Activated CD4-positive, CD25-positive, alpha-beta regulatory T cell treated with anti-CD3 and anti-CD28 coated beads, Interleukin-2, amount 50 U/mL, for 16 hours (primary cell): ENCODE measurements around the gene KDELR1.

ENCODE experiments used
- DNase-seq: peaks from one replicate; pipeline ENCODE4 v3.0.0-alpha.2; 2020; ENCODE audit warnings: low read depth, low spot score

Gene KDELR1

DNA sequence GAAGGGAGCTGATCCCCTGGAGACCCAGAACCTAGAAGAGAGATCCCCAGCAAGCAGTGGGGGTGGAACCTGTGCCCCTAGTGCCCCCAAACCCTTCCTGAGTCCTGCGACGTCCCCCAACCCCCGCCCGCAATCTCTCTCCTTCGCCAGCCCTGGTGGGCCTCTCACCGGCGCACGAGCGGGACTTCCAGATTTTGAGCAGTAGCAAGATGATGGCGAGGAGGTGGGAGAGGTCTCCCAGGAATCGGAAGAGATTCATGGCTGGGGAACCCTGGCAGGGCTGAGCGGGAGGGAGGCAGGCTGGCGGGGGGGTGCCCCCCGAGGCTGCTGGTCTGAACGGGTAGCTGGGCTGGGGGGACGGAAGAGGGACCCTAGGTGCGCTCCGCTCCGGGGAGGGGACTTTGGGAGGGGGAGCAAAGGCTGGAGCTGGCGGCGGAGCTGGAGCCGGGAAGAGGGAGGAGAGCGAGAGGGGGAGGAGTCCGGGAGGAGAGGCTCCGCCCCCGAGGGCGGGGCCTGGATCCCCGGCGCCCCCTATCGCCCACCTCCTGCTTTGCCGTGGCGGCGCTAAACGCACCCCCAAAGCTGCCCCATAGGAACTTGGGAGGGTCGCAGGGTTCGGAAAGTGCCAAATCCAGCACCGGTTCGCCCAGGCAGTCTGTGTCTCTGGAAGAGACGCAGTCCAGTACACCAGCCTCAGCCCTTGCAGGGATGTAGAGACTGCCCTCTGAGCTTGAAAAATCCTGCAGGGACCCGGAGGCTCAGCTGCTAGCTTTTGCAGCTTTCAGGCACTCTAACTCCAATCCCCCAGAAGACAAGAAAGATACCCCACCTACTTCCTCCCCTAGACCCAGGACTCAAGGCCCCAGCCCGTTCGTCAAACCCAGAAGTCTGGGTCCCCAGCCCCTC lies at the start of gene KDELR1:
KDELR1 (minus strand) TSS at position 452 of the 906 bp plus-strand sequence; CDS start at position 259, 193 bp downstream.
- peak; percentile 38 for DNase-seq

DNA sequence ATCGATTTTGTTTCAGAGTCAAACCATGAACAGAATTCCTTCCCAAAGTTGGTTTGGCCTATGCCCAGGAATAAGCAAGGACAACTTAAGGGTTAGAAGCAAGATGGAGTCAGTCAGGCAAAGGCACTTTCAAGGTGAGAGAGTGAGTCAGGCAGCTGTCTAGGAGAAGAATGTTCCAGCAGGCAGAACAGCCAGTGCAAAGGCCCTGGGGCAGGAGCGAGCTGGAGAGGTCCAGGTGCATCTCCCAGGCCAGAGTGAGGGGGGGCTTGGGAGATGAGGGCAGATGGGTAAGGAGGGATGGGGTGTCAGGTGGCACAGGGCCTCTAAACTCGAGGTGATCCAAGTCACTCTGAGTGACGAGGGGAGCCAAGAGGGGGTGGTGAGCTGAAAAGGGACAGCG lies 45.2 kb upstream of the KDELR1 start:
- DNase-seq = no peak

DNA sequence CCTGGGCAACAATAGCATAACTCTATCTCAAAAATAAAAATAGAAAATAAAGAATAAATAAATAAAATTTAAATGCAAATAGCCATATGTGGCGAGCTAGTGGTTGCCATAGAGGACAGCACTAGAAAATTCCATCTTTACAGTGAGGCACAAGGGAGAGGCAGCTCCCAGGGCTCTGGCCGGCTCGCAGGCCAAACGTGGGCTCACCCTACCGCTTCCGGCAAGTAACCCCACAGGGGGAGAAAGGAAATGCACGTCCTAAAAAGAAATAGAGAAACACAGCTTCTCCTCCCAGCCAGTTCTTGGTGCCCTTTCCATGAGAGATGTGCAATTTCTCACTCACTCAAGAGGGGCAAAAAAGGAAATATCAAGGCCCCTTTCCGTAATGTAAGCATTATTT lies 42.0 kb upstream of the KDELR1 start:
- no peak for DNase-seq

DNA sequence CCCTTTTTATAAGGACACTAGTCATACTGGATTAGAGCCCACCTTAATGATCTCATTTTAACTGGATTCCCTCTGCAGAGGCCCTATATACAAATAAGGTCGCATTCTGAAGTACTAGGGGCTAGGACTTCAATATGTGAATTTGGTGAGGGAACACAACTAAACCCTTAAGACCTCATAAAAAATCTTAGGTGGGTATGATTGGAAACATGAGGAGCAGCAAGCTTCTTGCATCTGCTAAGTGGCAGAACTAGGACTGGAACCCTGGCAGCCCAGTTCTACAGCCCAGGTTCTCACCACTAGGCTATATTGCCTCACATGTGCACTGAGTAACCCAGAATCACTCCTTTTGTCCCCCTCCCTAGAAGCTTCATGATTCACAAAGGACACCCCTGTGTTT lies 37.3 kb upstream of the KDELR1 start:
- DNase-seq = no peak

DNA sequence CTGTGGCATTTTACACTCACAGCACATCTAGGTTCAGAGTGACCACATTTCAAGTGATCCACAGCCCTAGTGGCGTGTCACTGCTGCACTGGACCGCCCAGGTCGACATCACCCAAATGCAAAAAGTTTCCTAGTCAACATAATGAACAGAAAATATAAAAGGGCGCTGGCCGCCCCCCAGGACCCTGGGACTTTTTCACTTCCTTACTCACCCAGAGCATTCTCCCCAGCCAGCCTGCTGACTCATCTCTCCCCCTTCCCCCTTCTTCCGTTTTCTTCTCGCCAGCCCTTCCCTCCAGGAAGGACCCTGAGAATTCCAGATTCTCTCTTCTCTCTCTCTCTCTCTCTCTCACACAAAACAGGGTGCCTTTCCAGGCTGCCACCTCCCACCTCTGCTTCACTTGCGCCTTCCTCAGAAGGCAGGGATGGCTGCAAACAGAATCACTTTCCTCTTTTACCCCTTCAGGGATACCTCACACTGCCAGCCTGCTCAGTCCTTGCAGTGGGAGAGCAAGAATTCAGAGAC lies 33.4 kb upstream of the KDELR1 start:
- no peak for DNase-seq

DNA sequence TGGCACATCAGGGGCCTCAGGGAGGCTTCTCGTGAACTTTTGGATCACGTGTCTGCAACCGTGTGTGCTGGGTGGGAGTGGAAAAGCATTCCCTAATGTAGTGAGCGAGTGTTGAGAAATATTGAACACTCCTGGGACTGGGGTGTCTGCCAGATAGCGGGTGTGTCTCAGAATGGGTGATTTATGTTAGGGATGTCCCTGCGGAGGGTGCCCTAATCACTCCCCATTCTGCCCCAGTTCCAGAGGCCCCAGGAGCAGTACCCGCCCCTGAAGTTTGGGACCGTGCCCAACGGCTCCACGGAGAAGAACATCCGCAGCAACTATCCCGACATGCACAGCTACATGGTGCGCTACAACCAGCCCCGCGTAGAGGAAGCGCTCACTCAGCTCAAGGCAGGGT lies 30.2 kb upstream of the KDELR1 start:
- no peak for DNase-seq

DNA sequence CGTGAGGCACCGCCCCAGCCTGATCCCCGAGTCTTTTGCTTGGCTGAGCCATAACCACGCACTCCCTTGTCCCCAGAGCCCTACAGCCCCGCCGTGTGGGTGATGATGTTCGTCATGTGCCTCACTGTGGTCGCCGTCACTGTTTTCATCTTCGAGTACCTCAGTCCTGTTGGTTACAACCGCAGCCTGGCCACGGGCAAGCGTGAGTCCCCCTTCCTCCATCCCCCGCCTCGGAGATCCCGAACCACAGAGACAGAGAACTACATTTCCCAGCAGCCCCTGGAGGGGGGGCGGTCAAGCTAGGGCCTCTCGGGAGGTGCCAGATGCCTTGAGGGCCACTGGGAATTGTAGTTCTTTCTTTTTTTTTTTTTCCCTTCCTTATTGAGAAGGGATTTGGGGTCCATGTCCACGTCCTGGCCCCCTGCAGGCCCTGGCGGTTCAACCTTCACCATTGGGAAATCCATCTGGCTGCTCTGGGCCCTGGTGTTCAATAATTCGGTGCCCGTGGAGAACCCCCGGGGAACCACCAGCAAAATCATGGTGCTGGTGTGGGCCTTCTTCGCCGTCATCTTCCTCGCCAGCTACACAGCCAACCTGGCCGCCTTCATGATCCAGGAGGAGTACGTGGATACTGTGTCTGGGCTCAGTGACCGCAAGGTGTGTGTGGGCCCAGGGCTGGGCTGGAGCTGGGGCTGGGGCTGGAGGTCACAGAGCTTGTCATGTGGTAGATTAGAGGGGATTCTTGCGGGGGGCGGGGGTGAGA lies 28.0 kb upstream of the KDELR1 start:
- DNase-seq = peak; percentile 37

DNA sequence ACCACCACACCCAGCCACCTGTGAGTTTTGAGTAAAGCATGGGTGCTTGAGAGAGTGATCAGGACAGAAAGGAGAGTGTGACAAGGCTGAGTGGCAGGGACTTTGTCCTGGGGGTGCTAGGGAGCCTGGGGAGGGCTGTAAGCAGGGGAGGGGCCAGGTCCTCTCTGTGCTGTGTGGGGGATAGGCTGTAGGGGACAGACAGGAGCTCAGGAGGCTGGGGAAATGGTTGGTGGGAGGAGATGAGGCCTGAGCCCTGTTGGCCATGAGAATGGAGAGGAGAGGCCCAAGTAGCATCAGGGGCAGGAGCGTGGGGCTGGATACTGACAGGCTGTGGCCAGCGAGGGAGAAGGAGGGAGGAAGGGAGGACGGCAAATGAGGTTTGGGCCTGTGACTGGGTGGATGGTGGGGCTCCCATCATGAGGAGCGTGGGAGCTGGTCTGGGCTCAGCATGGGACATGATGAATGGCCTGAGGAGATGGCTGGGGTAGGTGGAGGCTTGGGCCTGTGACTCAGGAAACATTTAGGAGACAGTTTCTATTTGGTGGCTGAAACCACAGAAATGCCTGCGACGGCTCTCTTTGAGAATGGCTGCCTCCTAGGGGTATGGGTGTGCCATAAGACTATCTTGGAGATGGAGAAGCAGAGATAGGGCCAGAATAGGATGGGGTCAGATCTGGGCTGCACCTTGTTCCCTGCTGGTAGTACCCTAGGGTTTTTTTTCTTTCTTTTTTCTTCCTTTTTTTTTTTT lies 27.1 kb upstream of the KDELR1 start:
- DNase-seq = no peak

DNA sequence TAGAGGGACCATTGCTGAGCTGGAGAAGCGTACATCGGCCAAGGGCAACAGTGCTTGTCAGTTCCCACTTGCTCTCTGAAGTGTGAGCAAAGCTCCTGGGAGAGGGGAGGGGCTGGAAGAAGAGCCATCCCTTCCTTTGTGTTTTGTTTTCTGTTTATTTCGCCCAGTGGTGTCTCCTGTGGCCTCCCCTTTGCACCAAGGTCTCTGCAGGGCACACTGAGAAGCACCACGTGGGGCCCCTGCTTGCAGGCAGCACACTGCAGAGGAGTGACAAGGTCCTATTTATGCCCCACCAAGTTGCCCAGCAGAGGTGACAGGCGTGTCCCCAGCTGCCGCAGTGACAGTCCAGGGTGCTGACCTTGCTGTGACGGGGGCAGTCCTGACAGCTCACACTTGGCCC lies 26.1 kb upstream of the KDELR1 start:
- DNase-seq = no peak

DNA sequence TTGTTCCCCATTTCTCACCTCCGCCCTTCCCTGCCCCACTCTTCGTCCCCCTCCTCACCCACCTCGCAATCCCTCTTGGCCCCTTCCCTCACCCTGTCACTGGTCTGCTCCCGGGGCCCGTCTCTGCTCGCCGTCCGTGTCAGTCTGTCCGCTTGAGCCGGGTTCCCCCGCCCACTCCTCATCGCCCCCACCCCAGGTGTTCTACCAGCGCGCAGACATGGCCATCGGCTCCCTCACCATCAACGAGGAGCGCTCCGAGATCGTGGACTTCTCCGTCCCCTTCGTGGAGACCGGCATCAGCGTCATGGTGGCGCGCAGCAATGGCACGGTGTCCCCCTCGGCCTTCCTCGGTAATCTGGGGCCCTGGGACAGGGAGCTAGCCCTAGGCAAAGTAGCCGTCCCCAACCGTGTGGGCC lies 24.5 kb upstream of the KDELR1 start:
- DNase-seq = no peak

DNA sequence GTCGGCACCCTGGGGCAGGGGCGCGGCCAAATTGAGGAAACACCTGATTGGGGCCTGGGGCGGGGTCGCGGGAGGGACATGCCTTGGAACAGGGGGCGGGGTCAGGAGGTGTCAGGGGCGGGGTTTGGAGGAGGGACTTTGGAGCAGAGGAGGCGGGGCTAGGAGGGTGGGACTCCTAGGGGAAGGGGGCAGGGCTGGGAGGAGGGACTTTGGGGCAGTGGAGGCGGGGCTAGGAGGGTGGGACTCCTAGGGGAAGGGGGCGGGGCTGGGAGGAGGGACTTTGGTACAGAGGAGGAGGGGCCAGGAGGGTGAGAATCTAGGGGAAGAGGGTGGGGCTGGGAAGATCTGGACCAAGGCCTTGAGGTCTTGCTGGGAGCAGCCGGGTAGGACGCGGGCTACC lies 24.0 kb upstream of the KDELR1 start:
- DNase-seq = no peak

DNA sequence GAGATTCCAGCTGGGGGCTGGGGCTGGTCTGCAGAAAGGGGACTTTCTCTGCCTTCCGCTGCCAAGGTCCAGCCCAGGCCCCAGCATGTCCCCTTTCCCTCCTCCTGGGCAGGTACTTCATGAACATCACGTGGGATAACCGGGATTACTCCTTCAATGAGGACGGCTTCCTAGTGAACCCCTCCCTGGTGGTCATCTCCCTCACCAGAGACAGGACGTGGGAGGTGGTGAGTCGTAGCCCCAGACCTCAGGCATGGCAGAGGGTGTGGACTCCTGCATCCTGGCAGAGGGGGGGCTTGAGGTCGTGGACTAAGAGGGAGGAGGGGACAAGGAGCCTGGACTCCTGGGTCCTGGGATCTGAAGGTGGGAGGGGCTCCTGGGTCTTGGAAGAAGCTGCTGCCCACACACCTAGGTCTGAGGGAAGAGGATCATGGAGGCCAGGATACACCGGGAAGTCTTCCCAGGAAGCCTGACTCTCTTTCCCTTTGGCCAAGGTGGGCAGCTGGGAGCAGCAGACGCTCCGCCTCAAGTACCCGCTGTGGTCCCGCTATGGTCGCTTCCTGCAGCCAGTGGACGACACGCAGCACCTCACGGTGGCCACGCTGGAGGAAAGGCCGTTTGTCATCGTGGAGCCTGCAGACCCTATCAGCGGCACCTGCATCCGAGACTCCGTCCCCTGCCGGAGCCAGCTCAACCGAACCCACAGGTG lies 22.7 kb upstream of the KDELR1 start:
- DNase-seq = no peak

DNA sequence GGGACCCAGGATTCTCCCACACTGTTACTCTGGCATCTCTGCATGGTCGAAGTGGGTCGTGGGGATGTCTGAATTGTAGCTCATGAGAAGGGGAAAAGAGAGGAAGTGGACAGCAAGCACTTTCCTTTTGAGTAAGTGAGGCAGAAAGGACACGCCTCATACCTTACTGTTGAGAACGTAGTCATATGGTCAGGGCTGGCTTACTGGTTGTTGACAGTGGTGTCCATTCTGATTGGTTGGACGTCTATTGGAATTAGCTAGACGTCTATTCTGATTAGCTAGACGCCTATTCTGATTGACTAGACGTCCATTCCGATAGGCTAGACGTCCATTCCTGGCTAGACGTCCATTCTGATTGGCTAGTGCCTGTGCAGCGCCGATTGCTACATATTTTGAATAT lies 14.5 kb upstream of the KDELR1 start:
- DNase-seq = no peak

DNA sequence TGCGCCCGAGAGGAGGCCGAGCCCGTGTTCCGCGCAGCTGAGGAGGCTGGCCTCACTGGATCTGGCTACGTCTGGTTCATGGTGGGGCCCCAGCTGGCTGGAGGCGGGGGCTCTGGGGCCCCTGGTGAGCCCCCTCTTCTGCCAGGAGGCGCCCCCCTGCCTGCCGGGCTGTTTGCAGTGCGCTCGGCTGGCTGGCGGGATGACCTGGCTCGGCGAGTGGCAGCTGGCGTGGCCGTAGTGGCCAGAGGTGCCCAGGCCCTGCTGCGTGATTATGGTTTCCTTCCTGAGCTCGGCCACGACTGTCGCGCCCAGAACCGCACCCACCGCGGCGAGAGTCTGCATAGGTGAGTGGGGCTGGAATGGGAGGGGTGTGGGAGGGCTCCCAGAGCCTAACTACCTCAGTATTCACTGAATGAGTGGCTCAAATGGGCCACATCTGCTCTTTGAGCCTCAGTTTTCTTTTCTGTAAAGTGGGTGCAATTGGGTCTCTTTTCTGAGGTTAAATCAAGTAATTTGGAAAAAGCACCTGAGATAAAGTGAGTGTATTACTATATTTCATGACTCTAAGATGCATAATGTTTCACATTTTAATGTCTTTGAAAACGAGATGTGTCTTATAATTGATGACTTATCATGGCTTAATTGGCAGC lies 13.8 kb upstream of the KDELR1 start:
- no peak for DNase-seq

DNA sequence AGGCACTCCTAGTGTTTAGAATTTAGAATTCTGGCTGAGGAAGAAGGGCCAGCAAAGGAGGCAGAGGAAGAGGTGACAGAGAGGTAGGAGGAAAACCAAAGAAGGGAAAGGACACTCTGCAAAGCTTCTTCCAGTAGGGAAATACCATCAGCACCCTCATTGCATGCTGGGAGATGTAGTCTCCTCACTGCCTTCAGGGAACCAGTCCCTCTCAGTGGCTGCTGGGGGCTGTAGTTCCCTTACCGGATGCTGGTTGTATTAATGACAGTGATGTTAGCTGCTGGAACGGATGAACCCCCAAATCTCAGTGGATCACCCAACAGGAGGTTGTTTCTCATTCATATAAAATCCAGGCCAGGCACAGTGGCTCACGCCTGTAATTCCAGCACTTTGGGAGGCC lies 12.3 kb upstream of the KDELR1 start:
- no peak for DNase-seq

DNA sequence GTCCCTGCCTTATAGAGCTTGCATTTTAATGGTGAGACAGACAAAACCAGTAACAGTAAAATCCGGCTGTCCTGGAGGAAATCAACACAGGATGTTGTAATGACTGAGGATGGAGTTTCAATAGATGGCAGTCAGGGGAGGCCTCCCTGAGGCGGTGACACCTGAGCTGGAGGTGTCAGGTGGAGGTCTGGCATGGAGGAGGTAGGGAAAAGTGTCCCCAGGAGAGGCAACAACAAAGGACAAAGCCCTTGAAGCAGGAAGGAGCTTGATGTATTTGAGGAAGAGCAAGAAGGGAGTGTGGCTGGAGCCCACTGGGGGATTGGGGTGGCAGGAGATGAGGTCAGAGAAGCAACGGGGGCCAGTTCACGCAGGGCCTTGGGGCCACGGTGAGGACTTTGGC lies 9.9 kb upstream of the KDELR1 start:
- DNase-seq = no peak

DNA sequence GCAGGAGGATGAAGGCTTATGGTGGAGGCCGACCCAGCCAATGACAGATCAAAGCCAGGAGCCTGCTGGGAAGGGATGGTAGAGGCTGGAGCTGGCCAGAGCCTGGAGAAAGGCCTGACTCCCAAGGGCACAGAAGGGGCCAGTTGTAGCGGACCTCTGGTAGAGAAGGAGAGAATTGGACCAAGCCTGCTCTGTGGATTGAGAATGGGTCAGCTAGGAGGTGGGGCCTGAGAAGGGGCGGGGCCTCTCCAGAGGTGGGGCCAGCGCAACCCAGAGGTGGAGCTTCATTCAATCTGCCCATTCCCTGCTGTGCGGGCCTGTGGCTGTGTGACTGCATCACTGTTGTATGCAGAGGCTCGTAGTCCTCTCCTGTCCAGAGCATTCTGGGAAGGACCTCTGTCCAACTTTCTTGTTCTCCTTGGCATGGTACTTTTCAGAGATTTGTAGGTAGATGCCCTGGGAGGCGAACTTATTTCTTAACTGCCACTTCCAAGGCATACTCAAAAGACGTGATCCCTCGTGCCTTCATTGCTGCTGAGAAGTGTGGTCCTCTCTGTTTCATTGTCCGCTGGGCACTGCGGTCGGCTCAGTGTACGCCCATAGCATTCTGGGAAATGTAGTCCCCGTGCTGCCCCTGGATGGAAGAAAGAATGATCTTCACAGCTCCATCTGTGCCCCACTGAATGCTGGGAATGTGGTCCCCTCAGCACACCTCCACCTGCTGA lies 8.8 kb upstream of the KDELR1 start:
- DNase-seq = no peak

DNA sequence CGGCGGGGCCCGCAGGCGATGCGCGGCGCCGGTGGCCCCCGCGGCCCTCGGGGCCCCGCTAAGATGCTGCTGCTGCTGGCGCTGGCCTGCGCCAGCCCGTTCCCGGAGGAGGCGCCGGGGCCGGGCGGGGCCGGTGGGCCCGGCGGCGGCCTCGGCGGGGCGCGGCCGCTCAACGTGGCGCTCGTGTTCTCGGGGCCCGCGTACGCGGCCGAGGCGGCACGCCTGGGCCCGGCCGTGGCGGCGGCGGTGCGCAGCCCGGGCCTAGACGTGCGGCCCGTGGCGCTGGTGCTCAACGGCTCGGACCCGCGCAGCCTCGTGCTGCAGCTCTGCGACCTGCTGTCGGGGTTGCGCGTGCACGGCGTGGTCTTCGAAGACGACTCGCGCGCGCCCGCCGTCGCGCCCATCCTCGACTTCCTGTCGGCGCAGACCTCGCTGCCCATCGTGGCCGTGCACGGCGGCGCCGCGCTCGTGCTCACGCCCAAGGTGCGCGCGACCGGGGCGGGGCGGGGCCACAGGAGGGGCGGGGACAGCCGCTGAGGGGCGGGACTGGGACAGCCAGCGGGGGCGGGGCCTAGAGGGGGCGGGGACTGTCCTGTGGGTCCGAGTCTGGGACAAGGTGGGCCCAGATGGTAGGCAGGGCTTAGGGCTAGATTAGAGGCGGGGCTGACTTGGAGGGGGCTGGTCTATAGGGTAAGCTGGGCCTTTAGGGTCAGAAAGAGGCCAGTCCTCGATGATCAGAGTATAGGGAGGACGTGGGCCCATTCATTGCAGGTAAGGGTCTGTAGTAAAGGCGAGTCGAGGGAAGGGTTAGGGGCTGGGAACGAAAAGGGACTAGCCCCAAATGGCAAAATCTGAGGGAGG lies 7.3 kb upstream of the KDELR1 start:
- DNase-seq = peak; percentile 73

DNA sequence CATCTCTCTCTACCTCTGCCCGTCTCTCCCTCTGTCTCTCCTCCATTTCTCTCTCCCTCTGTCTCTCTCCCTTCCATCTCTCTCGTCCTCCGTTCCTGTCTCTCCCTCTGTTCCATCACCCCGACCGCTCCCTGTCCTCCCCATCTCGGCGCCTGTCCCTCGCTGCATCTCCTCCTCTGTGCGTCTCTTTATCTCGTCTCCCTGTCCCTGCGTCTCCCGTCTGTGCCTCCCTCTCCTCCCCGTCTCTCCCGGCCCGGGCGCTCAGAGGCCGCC lies 6.7 kb upstream of the KDELR1 start:
- DNase-seq = no peak
